ENCODE data around the gene GPR42.

GPR42 gene, protein sequence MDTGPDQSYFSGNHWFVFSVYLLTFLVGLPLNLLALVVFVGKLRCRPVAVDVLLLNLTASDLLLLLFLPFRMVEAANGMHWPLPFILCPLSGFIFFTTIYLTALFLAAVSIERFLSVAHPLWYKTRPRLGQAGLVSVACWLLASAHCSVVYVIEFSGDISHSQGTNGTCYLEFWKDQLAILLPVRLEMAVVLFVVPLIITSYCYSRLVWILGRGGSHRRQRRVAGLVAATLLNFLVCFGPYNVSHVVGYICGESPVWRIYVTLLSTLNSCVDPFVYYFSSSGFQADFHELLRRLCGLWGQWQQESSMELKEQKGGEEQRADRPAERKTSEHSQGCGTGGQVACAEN

DNA sequence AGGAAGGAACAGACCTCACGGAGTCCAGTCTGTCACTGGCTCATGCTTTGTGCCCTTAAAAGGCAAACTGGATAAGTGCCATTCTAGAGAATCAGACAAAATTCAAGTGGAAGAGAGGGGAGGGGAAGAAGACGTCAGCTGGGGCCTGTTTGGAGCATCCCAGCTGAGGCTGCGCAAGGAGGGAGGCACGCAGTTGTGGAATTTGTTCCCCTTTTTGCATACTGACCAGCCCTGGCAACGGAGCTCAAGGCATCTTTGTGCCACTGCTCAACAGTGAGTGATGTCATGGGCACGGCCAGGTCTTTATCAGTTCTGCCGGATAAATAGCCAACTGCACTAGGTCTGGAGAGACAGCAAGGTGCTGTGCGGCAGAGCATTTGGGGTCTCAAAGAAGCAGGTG lies at the start of gene GPR42:
GPR42 (plus strand) TSS at position 347 of the 400 bp plus-strand sequence. CDS start 292 bp downstream, outside the sequence.
- no peak for DNase-seq

DNA sequence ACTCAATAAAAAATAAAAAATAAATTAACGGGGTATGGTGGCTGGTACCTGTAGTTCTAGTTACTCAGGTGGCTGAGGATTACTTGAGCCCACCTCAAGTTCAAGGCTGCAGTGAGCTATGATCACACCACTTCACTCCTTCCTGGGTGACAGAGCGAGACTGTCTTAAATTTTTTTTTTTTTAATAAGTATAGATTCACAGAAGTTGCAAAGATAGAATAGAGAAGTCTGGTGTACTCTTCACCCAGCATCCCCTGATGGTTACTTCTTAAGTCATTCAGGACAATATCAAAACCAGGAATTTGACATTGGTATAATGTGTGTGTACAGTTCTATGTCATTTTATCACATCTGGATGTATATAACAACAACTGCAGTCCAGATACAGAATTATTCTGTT lies 49.6 kb upstream of the GPR42 start:
- DNase-seq = no peak

DNA sequence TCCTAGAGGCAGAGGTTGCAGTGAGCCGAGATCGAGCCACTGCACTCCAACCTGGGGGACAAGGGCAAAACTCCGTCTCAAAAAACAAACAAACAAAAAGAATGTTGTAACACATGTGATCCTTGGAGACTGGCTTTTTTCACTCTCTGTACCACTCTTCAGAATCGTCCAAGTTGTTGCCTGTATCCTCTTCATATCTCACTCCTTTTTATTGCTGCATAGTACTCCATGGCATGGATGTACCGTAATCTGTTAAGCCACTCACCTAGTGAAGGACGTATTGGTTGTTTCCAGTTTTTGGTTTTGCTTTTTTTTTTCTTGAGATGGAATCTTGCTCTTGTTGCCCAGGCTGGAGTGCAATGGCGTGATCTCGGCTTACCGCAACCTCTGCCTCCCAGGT lies 48.9 kb upstream of the GPR42 start:
- DNase-seq = no peak

DNA sequence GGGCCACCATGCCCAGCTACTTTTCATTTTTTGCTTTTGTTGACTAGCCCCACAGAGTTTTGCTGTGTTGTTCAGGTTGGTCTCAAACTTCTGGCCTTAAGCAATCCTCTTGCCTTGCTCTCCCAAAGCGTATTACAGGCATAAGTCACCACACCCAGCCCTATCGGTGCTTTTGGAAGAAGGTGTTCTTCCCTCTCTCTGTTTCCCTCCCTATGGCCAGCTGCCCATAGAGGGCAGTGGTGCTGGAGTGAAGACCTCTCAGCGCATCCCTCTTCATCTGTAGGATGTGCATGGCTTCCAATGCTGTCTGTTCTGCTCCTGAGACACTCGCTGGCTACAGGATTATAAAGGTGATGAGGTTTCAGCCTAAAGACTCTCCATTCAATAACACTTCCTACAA lies 43.2 kb upstream of the GPR42 start:
- no peak for DNase-seq

DNA sequence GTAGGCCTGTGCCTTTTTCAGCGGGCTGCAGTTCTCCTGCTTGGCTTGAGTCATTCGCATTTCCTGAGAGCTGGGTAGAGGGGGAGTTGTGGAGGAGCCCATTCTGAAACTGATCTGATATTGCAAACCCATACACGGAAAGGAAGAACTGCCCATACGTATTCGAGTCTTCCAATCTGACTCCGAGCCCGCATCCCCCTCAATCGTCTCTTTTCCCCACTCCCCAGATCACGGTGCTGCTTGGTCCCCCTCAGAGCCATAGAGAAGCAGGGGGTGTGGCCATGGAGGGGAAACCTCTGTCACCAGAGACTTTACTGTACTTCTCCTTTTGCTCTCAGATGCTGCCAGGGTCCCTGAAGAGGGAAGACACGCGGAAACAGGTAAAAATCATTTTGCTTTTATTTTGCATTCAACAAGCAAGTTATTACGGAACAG lies 42.0 kb upstream of the GPR42 start, which contains the start of gene CD22:
CD22 (plus strand) TSS at position 337 of the 435 bp plus-strand sequence. CDS start 2,854 bp downstream, outside the sequence.
- no peak for DNase-seq

DNA sequence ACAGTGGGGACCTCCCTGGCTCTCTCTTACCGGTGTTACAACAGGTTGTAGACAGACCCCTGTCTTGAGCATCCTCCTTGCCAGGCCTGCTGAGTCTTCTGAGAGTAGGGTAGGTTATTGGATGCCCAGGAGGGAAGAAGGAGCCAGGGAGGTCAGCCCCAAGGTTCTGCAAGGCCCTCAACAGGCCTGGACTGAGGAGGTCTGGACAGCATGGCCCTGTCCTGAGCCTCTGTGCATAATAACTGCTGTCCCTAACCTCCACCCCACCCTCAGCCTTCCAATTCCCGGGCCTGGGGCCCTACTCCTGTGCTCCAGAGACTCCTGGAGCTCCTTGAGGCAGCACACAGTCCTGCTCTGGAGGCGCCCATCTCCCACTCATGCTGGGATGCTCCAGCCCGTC lies 41.5 kb upstream of the GPR42 start:
- no peak for DNase-seq

DNA sequence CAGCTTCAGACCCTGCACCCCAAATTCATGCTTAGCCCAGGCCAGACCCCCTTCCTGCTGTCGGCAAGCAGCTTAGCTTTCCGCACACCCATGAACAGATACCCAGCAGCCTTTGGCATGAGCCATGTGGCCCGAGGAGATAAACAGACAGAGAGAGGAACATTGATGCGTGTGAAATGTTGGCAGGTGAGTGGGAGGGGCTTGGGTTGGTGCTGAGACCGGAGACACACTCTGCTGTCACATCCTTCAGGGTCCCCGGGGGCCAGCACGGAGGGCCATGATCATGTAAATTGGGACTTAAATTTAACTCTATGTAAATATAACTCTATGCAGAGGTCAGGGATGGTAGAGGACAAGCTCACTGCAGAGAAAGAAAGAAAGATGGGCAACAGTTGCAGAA lies 40.4 kb upstream of the GPR42 start:
- no peak for DNase-seq

DNA sequence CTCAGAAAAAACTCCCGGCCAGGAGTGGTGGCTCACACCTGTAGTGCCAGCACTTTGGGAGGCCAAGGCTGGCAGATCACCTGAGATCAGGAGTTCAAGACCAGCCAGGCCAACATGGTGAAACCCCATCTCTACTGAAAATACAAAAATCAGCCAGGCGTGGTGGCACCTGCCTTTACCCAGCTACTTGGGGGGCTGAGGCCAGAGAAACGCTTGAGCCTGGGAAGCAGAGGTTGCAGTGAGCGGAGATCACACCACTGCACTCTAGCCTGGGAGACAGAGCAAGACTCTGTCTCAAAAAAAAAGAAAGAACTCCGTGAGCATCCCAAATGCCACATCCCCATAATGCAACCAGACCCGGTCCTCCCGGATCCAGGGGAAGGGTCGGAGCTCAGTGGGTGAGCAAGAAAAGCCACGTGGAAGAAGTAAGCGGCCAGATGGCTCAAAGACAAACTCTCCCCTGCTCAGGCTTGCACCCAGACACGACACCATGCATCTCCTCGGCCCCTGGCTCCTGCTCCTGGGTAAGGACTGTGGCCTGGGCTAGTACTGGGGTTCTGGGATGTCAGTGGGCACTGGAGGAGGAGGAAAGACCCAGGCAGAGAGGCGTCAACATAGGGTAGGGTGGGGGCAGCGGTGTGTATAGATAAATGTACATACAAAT lies 39.2 kb upstream of the GPR42 start:
- DNase-seq = no peak

DNA sequence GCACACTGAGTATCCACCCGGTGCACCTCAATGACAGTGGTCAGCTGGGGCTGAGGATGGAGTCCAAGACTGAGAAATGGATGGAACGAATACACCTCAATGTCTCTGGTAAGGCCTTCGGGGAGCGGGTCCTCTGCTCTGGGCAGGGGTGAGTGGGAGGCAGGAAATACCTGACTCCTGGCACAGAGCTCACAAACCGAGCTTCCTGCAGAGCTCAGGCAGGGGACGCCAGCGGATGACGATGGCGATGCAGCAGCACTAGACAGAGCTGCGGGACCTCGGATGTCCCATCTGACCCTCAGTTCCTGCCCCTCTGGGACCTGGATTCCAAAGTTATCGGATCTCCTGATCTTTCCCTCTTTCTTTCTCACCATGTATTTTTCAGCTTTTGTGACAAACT lies 38.1 kb upstream of the GPR42 start:
- no peak for DNase-seq

DNA sequence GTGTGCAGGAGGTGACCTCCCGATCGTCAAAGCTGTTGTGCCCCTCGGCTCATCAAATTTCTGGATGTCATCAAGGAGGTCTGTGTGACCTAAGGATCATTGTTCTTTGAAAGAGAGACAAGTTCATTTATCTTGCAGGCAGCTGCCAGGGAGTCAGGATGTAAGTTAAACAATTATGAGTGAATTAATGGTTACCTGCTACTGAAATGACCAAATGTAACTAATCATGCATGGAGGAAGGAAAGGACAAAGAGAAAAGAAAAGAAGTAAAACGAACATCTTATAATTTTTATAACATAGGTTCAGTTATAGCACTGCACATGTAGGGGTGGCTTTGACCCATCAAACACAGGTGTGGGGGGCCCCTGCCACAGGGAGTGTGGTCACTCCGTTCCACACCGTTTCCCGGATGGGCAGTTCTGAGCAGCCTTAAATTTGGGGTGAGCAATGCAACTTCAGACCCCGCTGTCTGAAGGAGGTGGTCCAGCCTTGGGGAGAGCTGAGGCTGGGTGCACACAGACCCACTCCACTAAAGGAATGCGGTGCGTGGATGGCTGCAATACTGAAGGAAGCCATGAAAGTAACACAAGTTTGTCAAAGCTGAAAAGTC lies 36.6 kb upstream of the GPR42 start:
- DNase-seq = no peak

DNA sequence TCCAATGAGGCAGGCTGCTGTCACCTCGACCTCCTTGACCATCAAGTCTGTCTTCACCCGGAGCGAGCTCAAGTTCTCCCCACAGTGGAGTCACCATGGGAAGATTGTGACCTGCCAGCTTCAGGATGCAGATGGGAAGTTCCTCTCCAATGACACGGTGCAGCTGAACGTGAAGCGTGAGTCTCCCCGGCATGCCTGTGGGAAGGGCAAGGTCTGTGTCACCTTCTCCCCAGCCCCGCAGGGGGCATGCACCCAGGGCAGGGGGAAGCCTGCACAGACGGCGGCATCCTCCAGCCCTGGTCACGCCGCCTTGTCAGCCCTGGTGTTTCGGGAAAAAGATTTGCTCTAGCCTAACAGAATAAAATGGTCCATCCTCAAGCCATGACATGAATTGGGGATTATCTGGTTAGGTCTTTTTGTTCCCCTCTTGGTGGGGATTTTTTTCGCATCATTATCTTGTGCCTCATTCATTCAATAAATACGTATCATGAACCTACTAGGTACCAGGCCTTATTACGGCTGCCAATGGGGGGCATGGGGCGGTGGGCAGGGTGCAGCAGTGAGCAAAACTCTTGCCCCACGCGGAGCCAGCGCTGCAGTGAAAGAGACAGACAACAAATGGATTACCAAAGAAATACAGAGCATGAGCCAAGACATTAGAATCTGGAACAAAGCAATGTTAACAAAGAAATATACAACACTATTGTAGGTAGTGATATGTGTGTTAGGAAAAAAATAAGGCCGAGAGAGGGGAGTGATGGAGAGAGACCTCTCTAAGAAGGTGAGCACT lies 34.5 kb upstream of the GPR42 start:
- DNase-seq = no peak

DNA sequence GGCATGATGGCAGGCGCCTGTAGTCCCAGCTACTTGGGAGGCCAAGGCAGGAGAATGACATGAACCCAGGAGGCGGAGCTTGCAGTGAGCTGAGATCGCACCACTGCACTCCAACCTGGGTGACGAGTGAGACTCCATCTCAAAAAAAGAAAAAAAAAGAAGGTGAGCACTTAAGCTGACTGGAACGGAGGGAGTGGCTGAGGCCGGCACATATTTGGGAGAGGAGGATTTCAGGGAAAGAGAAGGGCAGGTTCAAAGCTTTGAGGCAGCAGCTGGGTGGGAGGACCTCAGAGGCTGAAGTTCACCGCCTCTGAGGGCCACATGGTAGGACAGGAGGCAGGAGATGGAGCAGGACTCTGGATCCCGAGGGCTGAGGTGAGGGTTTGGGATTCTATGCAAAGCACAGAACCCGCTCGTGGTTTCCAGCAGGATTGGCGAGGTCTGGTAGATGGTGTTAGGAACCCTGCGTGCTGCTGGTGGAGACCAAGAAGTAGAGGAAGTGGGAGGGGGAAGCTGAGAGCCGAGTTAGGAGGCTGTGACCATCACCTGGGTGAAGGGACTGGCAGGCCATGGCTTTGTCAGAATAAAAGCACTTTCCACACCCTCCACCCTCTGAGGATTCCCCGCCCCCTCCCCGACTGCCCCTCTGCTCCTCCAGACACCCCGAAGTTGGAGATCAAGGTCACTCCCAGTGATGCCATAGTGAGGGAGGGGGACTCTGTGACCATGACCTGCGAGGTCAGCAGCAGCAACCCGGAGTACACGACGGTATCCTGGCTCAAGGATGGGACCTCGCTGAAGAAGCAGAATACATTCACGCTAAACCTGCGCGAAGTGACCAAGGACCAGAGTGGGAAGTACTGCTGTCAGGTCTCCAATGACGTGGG lies 33.5 kb upstream of the GPR42 start:
- DNase-seq = no peak

DNA sequence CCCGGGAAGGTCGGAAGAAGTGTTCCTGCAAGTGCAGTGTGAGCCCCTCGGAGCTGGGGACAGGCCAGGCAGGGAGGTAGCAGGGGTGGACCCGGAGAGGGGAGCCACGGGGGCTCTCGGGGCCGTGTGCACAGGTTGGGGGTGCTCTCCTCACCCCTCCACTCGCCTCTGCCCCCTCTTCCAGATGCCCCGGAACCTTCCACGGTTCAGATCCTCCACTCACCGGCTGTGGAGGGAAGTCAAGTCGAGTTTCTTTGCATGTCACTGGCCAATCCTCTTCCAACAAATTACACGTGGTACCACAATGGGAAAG lies 32.9 kb upstream of the GPR42 start:
- DNase-seq = no peak

DNA sequence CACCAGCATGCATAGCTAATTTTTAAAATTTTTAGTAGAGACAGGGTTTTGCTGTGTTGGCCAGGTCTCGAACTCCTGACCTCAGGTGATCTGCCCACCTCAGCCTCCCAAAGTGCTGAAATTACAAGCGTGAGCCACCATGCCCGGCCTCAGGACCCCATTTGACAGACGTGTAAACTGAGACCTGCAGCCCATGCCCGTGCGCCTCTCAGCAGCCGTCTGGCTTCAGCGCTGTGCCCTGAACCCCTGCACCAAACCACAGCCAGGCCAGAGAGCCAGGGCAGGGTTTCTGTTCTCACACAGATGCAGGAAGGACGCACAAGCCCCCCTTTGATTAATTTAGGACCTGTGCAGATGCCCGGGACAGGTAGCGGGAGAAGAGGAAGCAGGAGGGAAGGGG lies 30.4 kb upstream of the GPR42 start:
- no peak for DNase-seq

DNA sequence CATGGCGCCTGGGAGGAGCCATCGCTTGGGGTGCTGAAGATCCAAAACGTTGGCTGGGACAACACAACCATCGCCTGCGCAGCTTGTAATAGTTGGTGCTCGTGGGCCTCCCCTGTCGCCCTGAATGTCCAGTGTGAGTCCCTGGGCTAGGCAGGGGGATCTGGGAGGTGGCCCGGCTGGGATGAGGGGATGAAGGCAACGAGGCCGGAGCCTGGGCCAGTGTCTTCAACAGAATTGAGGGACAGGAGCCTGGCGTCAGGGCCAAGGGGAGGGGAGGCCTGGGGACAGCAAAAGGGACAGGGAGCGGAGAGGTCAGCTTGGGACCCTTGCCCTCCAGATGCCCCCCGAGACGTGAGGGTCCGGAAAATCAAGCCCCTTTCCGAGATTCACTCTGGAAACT lies 29.9 kb upstream of the GPR42 start:
- no peak for DNase-seq

DNA sequence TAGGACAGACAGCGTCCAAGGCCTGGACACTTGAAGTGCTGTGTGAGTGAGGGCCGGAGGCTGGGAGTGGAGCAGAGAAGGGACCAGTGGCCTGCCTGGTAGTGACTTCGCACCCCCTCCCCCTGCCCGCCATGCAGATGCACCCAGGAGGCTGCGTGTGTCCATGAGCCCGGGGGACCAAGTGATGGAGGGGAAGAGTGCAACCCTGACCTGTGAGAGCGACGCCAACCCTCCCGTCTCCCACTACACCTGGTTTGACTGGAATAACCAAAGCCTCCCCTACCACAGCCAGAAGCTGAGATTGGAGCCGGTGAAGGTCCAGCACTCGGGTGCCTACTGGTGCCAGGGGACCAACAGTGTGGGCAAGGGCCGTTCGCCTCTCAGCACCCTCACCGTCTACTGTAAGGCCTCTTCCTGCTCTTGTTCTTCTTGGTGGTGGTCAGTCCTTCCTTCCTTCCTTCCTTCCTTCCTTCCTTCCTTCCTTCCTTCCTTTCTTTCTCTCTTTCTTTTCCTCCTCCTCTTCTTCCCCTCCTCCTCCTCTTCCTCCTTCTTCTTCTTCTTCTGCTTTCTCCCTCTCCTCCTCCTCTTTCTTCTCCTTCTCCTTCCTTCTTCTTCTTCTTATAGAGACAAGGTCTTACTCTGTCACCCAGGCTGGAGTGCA lies 29.2 kb upstream of the GPR42 start:
- no peak for DNase-seq

DNA sequence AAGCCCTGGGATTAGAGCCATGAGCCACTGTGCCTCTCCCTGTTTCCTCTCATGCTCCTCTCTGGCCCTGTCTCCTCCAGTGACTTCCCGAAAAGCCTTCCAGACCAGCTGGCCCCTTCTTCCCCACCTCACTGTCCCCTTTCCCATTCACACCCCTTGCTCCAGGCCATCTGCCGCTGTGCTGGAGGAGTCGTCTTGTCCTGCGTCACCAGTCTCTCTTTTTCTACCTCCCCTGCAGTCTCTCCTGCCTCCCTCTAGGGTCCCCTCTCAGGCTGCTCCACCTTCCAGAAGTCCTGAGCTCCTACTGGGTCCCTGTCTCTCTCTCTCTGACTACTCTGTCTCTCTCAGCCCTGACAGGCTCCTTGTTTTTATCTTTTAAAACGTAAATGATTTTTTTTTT lies 28.4 kb upstream of the GPR42 start:
- no peak for DNase-seq

DNA sequence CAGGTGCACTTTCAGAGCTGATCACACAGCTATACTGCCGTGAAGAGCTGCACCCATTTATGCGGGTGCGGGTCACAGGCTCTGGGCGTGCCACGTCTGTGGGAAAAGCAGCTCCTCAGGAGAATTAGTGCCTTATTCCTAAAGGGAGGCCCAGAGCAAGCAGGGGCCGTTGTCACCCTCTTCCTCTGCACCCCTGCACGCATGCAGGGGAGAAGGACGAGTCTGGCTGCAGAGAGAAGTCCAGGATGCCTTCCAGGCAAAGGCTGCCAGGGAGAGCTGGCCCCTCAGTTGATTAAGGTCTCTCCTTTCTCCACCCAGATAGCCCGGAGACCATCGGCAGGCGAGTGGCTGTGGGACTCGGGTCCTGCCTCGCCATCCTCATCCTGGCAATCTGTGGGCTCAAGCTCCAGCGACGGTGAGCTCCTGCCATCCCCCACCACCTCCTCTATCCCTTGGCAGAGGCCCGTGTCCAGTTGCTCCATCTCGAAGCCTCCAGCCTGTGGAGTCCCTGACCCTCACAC lies 26.3 kb upstream of the GPR42 start:
- no peak for DNase-seq

DNA sequence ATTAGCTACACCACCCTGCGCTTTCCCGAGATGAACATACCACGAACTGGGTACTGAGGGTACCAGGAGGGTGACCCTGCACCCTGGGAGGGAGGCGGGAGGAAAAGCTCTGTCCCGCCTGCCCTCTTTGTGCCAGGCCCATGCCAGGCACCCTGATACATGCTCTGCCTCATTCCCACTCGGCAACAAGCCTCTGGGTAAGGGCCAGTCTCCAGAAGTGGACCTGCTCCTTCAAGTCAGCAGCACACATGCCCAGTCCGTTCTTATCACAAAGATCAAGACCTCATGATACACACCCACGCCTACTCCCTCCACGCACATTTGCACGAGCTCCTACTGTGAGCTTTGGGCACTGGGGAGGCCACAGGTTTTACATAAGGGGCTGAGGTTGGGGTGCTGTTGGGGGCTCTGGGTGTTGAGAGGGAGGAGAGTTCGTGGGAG lies 25.2 kb upstream of the GPR42 start:
- no peak for DNase-seq

DNA sequence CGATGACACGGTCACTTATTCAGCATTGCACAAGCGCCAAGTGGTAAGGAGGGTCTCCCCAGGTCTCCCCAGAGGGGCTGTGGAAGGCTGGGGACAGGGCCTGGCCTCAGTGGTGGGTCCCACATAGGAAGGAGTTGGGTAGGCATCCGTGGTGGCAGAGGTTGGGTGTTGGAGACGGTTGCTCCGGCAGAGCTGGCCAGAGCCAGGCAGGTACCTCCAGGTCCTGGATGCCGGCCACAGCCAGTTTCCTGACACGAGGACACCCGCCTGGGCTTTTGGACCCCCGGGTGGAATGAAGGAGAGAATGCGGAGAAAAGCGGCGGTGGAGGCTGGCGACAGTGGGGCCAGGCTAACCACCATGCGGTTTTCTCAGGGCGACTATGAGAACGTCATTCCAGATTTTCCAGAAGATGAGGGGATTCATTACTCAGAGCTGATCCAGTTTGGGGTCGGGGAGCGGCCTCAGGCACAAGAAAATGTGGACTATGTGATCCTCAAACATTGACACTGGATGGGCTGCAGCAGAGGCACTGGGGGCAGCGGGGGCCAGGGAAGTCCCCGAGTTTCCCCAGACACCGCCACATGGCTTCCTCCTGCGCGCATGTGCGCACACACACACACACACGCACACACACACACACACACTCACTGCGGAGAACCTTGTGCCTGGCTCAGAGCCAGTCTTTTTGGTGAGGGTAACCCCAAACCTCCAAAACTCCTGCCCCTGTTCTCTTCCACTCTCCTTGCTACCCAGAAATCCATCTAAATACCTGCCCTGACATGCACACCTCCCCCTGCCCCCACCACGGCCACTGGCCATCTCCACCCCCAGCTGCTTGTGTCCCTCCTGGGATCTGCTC lies 24.4 kb upstream of the GPR42 start:
- DNase-seq = no peak
